HepG2 (cell line): ENCODE results near the gene TBC1D5. TPM values are rescaled to one million over a fixed set of nuclear protein-coding genes. Genes with fewer than 3 reads are reported as not detected.

Source experiments
- ATAC-seq: fragments of 200-7000 bp; cut with Tn5 transposase; 3 replicates; pipeline ENCODE4 v1.9.1; 2020; ENCODE audit warnings: mild to moderate bottlenecking, moderate library complexity
- BruUV-seq: library from RNA; stranded (reverse); fragments of 400-500 nt; replicated peaks from 2 replicates; lab custom pipeline; 2021; lab: Mats Ljungman, UMichigan
- CTCF ChIA-PET: fragments of 300-600 bp; formaldehyde crosslinking; extraction: SDS; loops from one replicate; lab custom pipeline; 2021; ENCODE audit warnings: low total read pairs, inconsistent platforms, low intra/inter-chr PET ratio; lab: Yijun Ruan, JAX
- POLR2A ChIA-PET: fragments of 350-600 bp; sonication (Branson Sonifier 250); formaldehyde crosslinking; loops from one replicate; lab custom pipeline; 2020; ENCODE audit warnings: antibody characterized with exemption, inconsistent platforms; lab: Yijun Ruan, JAX
- DNase-seq: peaks from one replicate; pipeline ENCODE4 v3.0.0-alpha.2; 2015; ENCODE audit warnings: low spot score
- FAIRE-seq: peaks from 3 replicates; lab custom pipeline; 2011; peaks lifted over from hg19 to GRCh38; lab: Jason Lieb, UNC
- H2AFZ ChIP-seq: one replicate; pipeline ENCODE4 v1.6.1; 2011; ENCODE audit warnings: low read length, inconsistent platforms
- H3K27ac ChIP-seq: fragments of 300-600 bp; 3 replicates; pipeline ENCODE4 v1.8.0; 2011; ENCODE audit warnings: mixed run types, mild to moderate bottlenecking, mixed read lengths, low read length, inconsistent platforms; ENCODE audit not compliant: insufficient read depth; ENCODE audit errors: extremely low read length
- H3K27me3 ChIP-seq, 2 experiments: fragments of 200-600 bp in 1 of 2; 2 replicates in 1 of 2; 3 replicates in 1 of 2; pipeline versions ENCODE4 v1.6.0 to v1.8.0; 2011; ENCODE audit warnings: low read length in 2 of 2, mild to moderate bottlenecking in 2 of 2, moderate library complexity in 2 of 2, inconsistent platforms in 1 of 2; ENCODE audit not compliant: insufficient read depth in 2 of 2, control insufficient read depth in 1 of 2
- H3K36me3 ChIP-seq, 2 experiments: fragments of 200-600 bp in 1 of 2; replicated peaks in 1 of 2; 2 replicates in 1 of 2; 3 replicates in 1 of 2; pipeline versions ENCODE4 v1.5.1 to v1.8.0; 2011; ENCODE audit warnings: low read length in 2 of 2, inconsistent platforms in 1 of 2; ENCODE audit not compliant: insufficient read depth in 2 of 2, control insufficient read depth in 1 of 2
- H3K4me1 ChIP-seq: 2 replicates; pipeline ENCODE4 v1.5.1; 2012; ENCODE audit warnings: low read length, inconsistent platforms; ENCODE audit not compliant: insufficient read depth
- H3K4me2 ChIP-seq: 2 replicates; pipeline ENCODE4 v1.6.0; 2011; ENCODE audit warnings: low read depth, low read length, inconsistent platforms
- H3K4me3 ChIP-seq, 3 experiments: fragments of 200-600 bp in 1 of 3; sonication (generic), shearing (Covaris generic) in 1 of 3; replicated peaks in 1 of 3; 2 replicates each; pipeline ENCODE4 v1.5.1; 2011 to 2016; ENCODE audit warnings: low read length in 3 of 3, inconsistent platforms in 2 of 3, low read depth in 2 of 3, mild to moderate bottlenecking in 2 of 3, control low read depth in 1 of 3, mixed read lengths in 1 of 3; ENCODE audit not compliant: insufficient read depth in 1 of 3
- H3K79me2 ChIP-seq: one replicate; pipeline ENCODE4 v1.6.1; 2011; ENCODE audit warnings: low read length, inconsistent platforms; ENCODE audit not compliant: insufficient read depth
- H3K9ac ChIP-seq: 2 replicates; pipeline ENCODE4 v1.6.0; 2011; ENCODE audit warnings: mild to moderate bottlenecking, low read depth, low read length, inconsistent platforms; ENCODE audit not compliant: insufficient read depth
- H3K9me3 ChIP-seq: 2 replicates; pipeline ENCODE4 v1.5.1; 2012; ENCODE audit warnings: mild to moderate bottlenecking, low read length
- H4K20me1 ChIP-seq: 2 replicates; pipeline ENCODE4 v1.6.0; 2011; ENCODE audit warnings: inconsistent platforms, mild to moderate bottlenecking, low read length, moderate library complexity; ENCODE audit not compliant: insufficient read depth
- GATA4 ChIP-seq: sonication (generic); IDR thresholded peaks from 2 replicates; pipeline ENCODE4 v1.6.1; 2016; ENCODE audit warnings: antibody characterized with exemption, low read depth, borderline replicate concordance
- KIAA2018 ChIP-seq: sonication (generic); formaldehyde crosslinking; IDR thresholded peaks from 2 replicates; pipeline ENCODE4 v1.5.0; 2020; ENCODE audit warnings: mild to moderate bottlenecking, missing genetic modification reagents, borderline replicate concordance
- NFE2L2 ChIP-seq: fragments of 150-350 bp; IDR thresholded peaks from 2 replicates; pipeline ENCODE4 v1.6.1; 2014; ENCODE audit warnings: low read length
- NR2F2 ChIP-seq: IDR thresholded peaks from 2 replicates; pipeline ENCODE4 v1.6.1; 2012; ENCODE audit warnings: low read depth, inconsistent platforms, borderline replicate concordance
- NRL ChIP-seq: sonication (generic); formaldehyde crosslinking; IDR thresholded peaks from 2 replicates; pipeline ENCODE4 v1.5.0; 2020; ENCODE audit warnings: missing genetic modification reagents, mild to moderate bottlenecking, moderate library complexity, borderline replicate concordance
- RORA ChIP-seq: sonication (generic); formaldehyde crosslinking; IDR thresholded peaks from 2 replicates; pipeline ENCODE4 v1.5.0; 2020; ENCODE audit warnings: mild to moderate bottlenecking, missing genetic modification reagents, moderate library complexity
- SRY ChIP-seq: sonication (generic); formaldehyde crosslinking; IDR thresholded peaks from 2 replicates; pipeline ENCODE4 v1.8.0; 2022; ENCODE audit warnings: mild to moderate bottlenecking, missing genetic modification reagents
- ZNF12 ChIP-seq: sonication (generic); formaldehyde crosslinking; IDR thresholded peaks from 2 replicates; pipeline ENCODE4 v1.5.0; 2020; ENCODE audit warnings: missing genetic modification reagents
- in situ Hi-C: cut with HindIII; loops from 2 replicates; pipeline ENCODE4 v1.10.0; 2017; ENCODE audit warnings: low pct_unique_long_range_greater_than_20kb; ENCODE audit not compliant: extremely low pct_ligation_motif_present
- intact Hi-C: fragments of 100-400 bp; cut with micrococcal nuclease; formaldehyde crosslinking; loops from one replicate; pipeline ENCODE4 v1.10.0; 2022; ENCODE audit not compliant: unreplicated experiment
- polyA plus RNA-seq, 8 experiments: library from polyadenylated mRNA; depleted of rRNA in 3 of 8; stranded (reverse) in 7 of 8; unstranded in 1 of 8; fragments of >200 nt; fragmentation: Illumina TruSeq in 4 of 8; extraction: Trizol in 4 of 8; gene quantifications; 2 replicates each; pipeline versions ENCODE4 v1.2.1 to v1.2.3, GENCODE V29; 2011 to 2016; ENCODE audit warnings: low read depth in 4 of 8, missing spikeins in 1 of 8, mixed read lengths in 1 of 8; ENCODE audit not compliant: insufficient read depth in 1 of 8
- total RNA-seq, 5 experiments: library from RNA; depleted of rRNA; stranded (reverse); fragments of >200 nt; fragmentation: Illumina TruSeq; extraction: Trizol; gene quantifications; 2 replicates each; pipeline ENCODE4 v1.2.3, GENCODE V29; 2016; ENCODE audit warnings: low read depth in 1 of 5

Gene TBC1D5
- total and polyA plus RNA-seq, 2 of the 13 experiments (the other 11 are each of a cell fraction or from before 2014, with no cell fraction given) = 19.2 to 33.3 TPM

DNA sequence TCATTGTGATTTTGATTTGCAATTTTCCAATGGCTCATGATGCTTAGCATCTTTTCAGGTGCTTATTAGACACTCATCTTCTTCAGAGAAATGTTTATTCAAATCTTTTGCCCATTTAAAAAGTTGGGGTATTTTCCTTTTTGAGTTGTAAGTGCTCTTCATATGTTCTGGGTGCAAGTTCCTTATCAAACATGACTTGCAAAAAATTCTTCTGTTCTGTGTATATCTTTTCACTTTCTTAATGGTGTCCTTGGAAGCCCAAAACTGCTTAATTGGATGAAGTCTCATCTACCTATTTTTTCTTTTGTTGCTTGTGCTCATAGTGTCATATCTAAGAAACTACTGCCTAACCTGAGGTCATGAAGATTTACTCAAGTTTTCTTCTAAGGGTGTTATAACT lies 524.8 kb downstream of the TBC1D5 start:
- Histone ChIP-seq H3K27ac (no peak overlapping the region), H3K9ac (no peak overlapping the region)
- in situ Hi-C loops = no loop called here
- POLR2A ChIA-PET = no interaction called here
- no peak for TF ChIP-seq ZNF12 (CRISPR knock-in tag)
- TF ChIP-seq RORA = no peak
- peak; percentile 72 for TF ChIP-seq NFE2L2
- no peak for TF ChIP-seq KIAA2018
- TF ChIP-seq GATA4 = no peak
- no peak for TF ChIP-seq NRL (CRISPR knock-in tag)
- no peak for TF ChIP-seq NR2F2
- no peak for TF ChIP-seq SRY
- TF ChIP-seq, all 625 proteins: peak for 1
- Histone ChIP-seq H3K79me2 (no peaks in the 10 kb centered on the region), H3K4me2 (no peak overlapping the region), H3K36me3 (no peaks in the 10 kb centered on the region), H3K27me3 (no peaks in the 10 kb centered on the region), H3K9me3 (no peaks in the 10 kb centered on the region), H3K4me1 (no peaks in the 10 kb centered on the region), H4K20me1 (no peaks in the 10 kb centered on the region), H2AFZ (no peak overlapping the region), H3K4me3 (no peak overlapping the region)
- FAIRE-seq (no peak), ATAC-seq (no peak), DNase-seq (no peak)
- intact Hi-C loops = no loop called here
- BruUV-seq = no TSS peak
- CTCF ChIA-PET = no interaction called here
